ENCODE results near the gene ACTA1. TPM values are rescaled to one million over a fixed set of nuclear protein-coding genes. Genes with fewer than 3 reads are reported as not detected.

The ACTA1 gene
- total and polyA plus RNA-seq, 10 of the 15 experiments (the other 5 are each of a cell fraction or from before 2014, with no cell fraction given): 0.05 to 0.35 (median 0.12) TPM; not detected in 7

GRCh38 chr1:229474509-229474908, 40.6 kb upstream of the ACTA1 start:
- no peak for ATAC-seq
- Histone ChIP-seq H3K9ac (ENCODE audit: control insufficient read depth, insufficient read depth, low read length) (no peak overlapping the region), H3K4me3 (no peak overlapping the region), H4K20me1 (ENCODE audit: control insufficient read depth, insufficient read depth) (no peaks in the 10 kb centered on the region), H3K4me2 (ENCODE audit: control insufficient read depth, insufficient read depth) (no peak overlapping the region), H3K79me2 (ENCODE audit: control insufficient read depth, insufficient read depth, low read length) (no peaks in the 10 kb centered on the region; the same call in 1 of the 2 replicates), H2AFZ (ENCODE audit: control insufficient read depth, low read depth, low read length) (no peak overlapping the region), H3K36me3 (ENCODE audit: control insufficient read depth in 2 of 2, insufficient read depth in 2 of 2, low read length in 1 of 2) (peaks cover 8 to 17% of the 10 kb centered on the region in 2 experiments), H3K27me3 (replicated peaks in 1 of 2; ENCODE audit: control insufficient read depth in 2 of 2, insufficient read depth in 2 of 2, low read length in 1 of 2) (no peaks in the 10 kb centered on the region), H3K4me1 (ENCODE audit: control insufficient read depth, insufficient read depth, low read length) (peaks cover 11% of the 10 kb centered on the region), H3K9me3 (replicated peaks; ENCODE audit: control insufficient read depth, insufficient read depth, low read length) (no peaks in the 10 kb centered on the region), H3K27ac (ENCODE audit: control insufficient read depth, insufficient read depth) (no peak overlapping the region)
- CTCF ChIA-PET: interaction anchor here (1.1 to 2.2 kb wide), 2 partner anchors 7 to 18 kb away, joined by 3 to 9 read pairs; no protein-coding TSS in a partner anchor
- POLR2A ChIA-PET: no interaction called here
- whole genome bisulfite sequencing (ENCODE audit: insufficient coverage, insufficient replicate concordance, low lambda C conversion rate, missing lambda C conversion rate): 100% methylated on average over 2 of the region's 2 CpGs
- intact Hi-C loops (cut with micrococcal nuclease; ENCODE audit: unreplicated experiment): no loop called here
- RAD21 ChIA-PET (ENCODE audit: unreplicated experiment): no interaction called here
- FAIRE-seq: no peak
- TF ChIP-seq RELA (IDR thresholded peaks at IDR 0.05; ENCODE audit: borderline replicate concordance, partially characterized antibody) (no peak), NR2C1 (IDR thresholded peaks at IDR 0.05) (no peak), TARDBP (IDR thresholded peaks at IDR 0.05; ENCODE audit: borderline replicate concordance) (no peak), ZZZ3 (IDR thresholded peaks at IDR 0.05; ENCODE audit: control insufficient read depth, insufficient read length, low read depth) (no peak), HDAC2 (IDR thresholded peaks at IDR 0.05) (no peak), CBFB (IDR thresholded peaks at IDR 0.05; ENCODE audit: low read depth) (no peak), NFYB (IDR thresholded peaks at IDR 0.05; ENCODE audit: insufficient read depth, low read depth, low read length) (no peak), FOS (IDR thresholded peaks at IDR 0.05; ENCODE audit: borderline replicate concordance, extremely low read depth, insufficient read length) (no peak), USF1 (IDR thresholded peaks at IDR 0.05; ENCODE audit: borderline replicate concordance, extremely low read length, insufficient read depth, low read depth, low read length) (no peak), POLR2AphosphoS5 (IDR thresholded peaks at IDR 0.05; ENCODE audit: low read length) (no peak), WRNIP1 (IDR thresholded peaks at IDR 0.05; ENCODE audit: borderline replicate concordance, low read depth, low read length) (no peak)
- TF ChIP-seq, protein P1, sequence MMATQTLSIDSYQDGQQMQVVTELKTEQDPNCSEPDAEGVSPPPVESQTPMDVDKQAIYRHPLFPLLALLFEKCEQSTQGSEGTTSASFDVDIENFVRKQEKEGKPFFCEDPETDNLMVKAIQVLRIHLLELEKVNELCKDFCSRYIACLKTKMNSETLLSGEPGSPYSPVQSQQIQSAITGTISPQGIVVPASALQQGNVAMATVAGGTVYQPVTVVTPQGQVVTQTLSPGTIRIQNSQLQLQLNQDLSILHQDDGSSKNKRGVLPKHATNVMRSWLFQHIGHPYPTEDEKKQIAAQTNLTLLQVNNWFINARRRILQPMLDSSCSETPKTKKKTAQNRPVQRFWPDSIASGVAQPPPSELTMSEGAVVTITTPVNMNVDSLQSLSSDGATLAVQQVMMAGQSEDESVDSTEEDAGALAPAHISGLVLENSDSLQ (IDR thresholded peaks at IDR 0.05): no peak
- no peak for DNase-seq (ENCODE audit: low read depth, low spot score)
- BruUV-seq (replicated peaks): no TSS peak
- in situ Hi-C loops (cut with MboI): no loop called here
- SMC1A ChIA-PET (ENCODE audit: uncharacterized antibody, unreplicated experiment): no interaction called here

Data from GM12878 (cell line).